ENCODE measurements around the gene PRKCB. TPM values are rescaled to one million over a fixed set of nuclear protein-coding genes. Genes with fewer than 3 reads are reported as not detected.
A peak's percentile ranks its signal among the peaks of the same experiment; 100 is the strongest.
"Not testable (repeated sequence)": the region's sequence is repeated elsewhere in the genome, so short reads cannot be mapped to it uniquely, and the experiment has no call there.

Gene PRKCB
- total RNA-seq, 1 donor from 2014 or later: not detected

- no peak for DNase-seq (ENCODE audit: low read depth in 2 of 2)
Observed at GRCh38 chr16:24125214-24125613, 289.4 kb downstream of the PRKCB start.

DNA sequence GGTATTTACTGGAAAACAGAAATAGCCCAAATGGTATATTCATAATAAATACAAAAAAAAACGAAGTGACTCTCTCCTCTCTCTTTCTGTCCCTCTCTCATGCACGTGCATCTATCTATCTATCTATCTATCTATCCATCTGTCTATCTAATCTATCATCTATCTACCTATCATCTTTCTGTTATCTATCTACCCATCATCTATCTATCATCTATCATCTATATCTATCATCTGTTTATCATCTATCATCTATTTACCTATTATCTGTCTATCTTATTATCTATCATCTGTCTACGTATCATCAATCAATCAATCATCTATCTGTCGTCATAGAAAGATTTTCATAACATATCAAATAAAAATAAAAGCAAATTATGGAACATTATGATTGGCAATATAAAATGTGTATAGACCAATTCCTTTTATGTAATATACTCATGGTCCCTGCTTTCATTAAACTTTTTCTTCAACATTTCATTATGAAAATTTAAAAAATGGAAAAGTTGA, 293.7 kb downstream of the PRKCB start:
- DNase-seq (ENCODE audit: low read depth in 2 of 2): no peak

DNA sequence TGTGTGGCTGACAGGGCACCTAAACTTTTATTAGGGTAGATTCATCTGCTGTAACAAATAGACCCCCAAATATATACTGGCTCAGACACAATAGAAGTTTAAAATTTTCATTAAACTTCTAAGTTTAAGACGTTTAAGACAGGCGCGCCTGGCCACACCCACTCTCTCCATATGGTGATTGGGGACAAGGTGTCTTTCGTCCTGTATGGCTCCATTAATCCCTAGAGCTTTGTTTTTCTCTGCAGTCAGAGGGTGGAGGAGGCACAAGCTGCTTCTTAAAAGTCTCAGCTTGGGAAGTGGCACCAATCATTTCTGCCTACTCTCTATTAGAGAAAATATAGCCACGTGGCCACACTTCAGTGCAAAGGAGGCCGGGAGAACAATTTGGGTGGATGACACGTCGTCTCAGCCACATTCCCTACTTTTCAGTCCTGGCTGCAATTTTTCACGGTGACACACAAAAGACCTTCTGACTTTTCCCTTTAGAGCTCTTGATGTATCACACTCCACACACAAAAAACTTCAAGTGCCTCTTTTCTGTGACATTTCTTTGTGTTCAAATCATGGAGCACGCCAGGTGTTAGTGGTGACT, 294.8 kb downstream of the PRKCB start:
- no peak for DNase-seq (ENCODE audit: low read depth in 2 of 2)

DNA sequence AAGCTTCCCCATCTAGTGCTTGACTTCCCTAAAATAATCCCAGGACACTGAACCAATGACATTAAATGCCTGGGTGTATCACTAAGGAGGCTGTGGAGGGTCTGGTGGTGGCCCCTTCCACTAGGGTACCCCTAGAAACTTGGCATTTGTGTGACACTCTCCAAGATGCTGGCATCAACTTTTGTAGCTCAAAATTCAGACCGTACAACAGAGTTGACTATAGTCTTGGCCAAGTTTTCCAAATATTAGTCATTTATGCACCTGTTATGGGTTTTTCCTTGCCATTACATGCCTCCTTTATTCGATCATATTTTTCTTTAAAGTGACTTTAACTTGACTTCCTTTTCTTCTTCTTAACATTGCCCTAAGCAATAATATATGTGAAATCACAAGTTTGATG, 295.5 kb downstream of the PRKCB start:
- DNase-seq (ENCODE audit: low read depth in 2 of 2): no peak

DNA sequence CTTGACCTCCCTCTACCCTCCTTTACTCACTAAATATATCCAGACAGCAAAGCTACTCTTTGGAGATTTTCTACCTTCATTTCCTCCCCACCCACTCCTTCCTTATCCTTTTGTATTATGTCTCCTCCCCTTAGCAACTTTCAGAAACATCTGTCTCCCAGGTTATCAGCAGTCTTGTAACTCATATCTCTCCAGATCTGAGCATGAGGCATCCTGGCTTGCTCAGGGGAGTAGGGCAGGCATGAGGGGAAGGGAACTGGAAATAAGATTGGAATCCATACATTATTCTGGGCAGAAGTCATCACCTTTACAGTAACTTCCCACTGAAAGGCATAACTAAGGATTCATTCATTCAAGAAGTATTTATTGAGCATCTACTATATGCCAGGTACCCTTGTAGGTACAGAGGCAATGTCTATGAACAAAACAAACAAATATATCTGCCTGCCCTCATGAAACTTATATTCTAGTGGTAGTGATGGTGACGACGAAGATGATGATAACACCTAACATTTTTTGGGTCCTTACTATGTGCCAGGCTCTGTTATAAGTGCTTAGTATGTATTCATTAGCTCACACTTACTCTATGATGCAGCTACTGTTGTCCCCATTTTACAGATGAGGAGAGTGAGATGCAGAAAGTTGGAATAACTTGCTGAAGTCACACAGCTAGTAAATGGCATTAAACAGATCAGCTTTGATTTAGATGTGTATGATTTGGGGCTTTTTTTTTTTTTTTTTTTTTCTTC, 296.4 kb downstream of the PRKCB start:
- DNase-seq (ENCODE audit: low read depth in 2 of 2): no peak

DNA sequence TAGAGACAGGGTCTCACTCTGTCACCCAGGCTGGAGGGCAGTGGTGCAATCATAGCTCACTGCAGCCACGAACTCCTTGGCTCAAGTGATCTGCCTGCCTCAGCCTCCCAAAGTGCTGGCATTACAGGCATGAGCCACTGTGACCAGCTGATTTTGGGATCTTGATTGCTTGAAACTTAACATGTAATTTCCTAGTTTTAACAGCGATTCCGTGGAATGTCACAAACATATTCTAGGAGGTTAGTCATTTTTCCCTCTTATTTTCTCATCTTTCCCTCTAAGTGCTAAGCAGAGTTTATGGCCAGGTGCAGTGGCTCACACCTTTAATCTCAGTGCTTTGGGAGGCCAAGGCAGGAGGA, 297.0 kb downstream of the PRKCB start:
- DNase-seq (ENCODE audit: low read depth in 2 of 2): no peak

GRCh38 chr16:24135624-24136565, 300.1 kb downstream of the PRKCB start:
- no peak for DNase-seq (ENCODE audit: low read depth in 2 of 2)

DNA sequence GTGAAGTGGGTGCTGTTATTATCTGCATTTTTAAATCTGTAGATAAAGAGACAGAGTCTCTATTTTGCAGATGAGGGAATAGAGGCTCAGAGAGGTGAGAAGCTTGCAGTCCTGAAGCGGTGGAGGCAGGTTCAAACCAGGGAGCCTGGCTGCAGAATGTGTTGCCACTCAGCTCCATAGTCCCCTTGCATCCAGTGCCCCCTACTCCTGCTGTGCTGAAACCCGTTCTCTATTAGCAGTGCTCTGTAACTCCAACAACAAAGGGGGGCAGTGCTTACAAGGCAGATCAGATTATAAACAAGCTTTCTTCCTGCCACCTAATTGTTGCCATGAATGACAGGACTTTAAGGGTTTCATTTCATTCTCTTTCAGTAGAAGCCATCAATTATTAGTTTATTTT, 302.2 kb downstream of the PRKCB start:
- DNase-seq (ENCODE audit: low read depth in 2 of 2): no peak

DNA sequence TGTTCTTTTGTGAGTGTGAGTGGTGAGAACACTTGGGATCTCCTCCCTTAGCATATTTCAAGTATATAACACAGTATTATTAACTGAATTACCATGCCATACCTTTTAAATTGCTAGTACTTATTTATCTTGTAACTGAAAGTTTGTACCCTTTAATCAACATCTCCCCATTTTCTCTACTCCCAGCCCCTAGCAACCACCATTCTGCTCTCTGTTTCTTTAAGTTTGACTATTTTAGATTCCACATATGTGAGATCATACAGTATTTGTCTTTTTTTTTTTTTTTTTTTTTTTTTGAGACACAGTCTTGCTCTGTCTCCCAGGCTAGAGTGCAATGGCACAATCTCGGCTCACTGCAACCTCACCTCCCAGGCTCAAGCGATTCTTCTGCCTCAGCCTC, 302.8 kb downstream of the PRKCB start:
- DNase-seq (ENCODE audit: low read depth in 2 of 2): no peak

GRCh38 chr16:24139282-24139681, 303.5 kb downstream of the PRKCB start:
- DNase-seq (ENCODE audit: low read depth in 2 of 2): no peak

DNA sequence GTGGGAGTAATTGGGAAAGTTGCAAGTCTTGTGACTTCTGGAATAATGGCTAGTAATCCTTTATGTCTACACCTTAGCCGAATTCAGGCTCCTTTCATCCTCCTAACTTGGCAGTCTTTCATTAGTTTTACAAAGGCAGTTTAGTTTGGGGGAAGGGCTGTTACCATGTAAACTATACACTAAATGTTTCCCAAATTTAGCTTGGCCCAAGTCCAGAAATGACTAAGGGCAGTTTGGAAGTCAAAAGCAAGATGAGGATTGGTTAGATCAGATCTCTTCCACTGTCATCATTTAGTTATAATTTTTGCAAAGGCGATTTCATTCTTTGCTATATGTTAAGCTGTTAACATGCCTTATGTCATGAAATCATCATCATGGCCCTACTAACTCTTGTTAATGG, 304.9 kb downstream of the PRKCB start:
- no peak for DNase-seq (ENCODE audit: low read depth in 2 of 2)

DNA sequence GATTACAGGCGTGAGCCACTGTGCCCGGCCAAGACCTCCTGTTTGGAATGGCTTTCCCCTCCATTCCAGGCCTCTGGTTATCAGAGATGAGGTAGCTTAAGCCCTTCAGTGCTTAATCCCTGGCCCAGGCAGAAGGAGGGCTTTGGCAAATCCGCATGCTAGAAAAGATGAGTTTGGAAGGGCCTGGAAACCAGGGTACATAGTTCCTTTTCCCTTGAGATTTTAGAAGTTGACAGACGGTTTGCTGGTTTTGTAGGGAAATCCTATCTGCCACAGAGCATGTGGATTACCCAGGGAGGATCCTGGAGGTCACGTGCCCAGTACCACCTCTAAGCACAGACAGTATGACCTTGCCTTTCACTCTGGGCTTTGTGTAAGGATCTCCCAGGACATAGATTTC, 305.7 kb downstream of the PRKCB start:
- no peak for DNase-seq (ENCODE audit: low read depth in 2 of 2)

- DNase-seq (ENCODE audit: low read depth in 2 of 2): no peak
Observed at GRCh38 chr16:24141917-24142316, 306.1 kb downstream of the PRKCB start.

DNA sequence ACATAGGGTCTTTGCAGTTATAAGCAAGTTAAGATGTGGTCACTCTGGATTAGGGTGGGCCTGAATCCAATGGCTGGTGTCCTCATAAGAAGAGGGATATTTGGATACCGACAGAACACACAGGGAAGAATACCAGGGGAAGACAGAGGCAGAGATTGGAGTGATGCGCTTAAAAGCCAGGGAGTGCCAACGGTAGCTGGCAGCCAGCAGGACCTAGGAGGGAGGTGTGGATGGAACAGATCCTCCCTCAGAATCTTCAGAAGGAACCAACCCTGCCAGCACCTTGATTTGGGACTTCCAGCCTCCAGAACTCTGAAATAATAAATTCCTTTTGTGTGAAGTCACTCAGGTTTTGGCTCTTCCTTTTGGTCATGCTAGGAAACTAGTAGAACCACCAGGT, 310.1 kb downstream of the PRKCB start:
- no peak for DNase-seq (ENCODE audit: low read depth in 2 of 2)

DNA sequence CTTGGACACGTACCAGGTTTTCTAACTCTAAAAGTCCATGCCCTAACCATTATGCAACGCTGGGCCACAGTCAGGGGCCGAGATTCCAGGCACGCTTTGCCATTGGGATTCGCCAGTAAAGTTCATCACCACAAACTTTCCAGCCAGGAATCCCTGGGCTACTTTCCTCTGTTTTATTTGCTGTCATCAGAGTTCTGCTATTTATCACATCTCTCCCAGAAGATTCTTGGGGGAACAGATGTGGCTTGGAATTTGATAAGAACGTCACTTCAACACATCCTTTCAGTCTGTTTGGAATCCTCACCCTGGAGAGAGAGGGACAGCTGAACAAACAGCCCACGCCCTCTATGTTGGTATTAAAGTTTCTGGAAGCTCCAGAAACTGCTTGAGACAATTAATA, 310.7 kb downstream of the PRKCB start:
- DNase-seq (ENCODE audit: low read depth in 2 of 2): no peak

DNA sequence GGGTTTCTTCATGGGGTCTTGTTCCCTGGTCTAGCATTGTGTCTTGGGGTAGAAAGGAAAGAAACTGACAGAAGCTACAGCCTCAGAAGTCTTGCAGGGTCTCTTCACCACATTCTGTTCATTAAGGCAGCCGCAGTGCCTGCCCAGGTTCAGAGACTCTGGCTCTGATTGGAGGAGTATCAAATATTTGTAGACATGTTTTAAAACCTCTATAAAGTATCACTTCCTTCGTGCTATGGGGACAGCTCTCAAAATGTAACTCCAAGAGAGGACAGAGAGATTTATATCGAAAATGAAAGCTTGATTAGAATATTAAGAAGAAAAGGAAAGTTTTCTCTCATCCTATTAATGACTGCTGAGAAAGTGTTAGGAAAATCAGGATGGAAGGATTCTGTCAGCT, 313.3 kb downstream of the PRKCB start:
- no peak for DNase-seq (ENCODE audit: low read depth in 2 of 2)

- no peak for DNase-seq (ENCODE audit: low read depth in 2 of 2)
Observed at GRCh38 chr16:24150282-24150681, 314.5 kb downstream of the PRKCB start.

- peak; percentile 50 to 75 for DNase-seq (ENCODE audit: low read depth in 2 of 2)
Observed at GRCh38 chr16:24151482-24151939, 315.7 kb downstream of the PRKCB start.

DNA sequence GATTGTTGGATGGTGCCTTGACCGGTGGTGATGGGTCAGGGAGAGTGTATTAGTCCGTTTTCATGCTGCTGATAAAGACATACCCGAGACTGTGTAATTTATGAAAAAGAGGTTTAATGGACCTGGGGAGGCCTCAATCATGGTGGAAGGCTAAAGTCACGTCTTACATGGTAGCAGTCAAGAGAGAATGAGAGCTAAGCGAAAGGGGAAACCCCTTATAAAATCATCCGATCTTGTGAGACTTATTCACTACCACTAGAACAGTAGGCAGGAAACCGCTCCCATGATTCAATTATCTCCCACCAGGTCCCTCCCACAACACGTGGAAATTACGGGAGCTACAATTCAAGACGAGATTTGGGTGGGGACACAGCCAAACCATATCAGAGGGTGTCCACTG, 316.3 kb downstream of the PRKCB start:
- DNase-seq (ENCODE audit: low read depth in 2 of 2): not testable (repeated sequence)

GRCh38 chr16:24152826-24153225, 317.0 kb downstream of the PRKCB start:
- no peak for DNase-seq (ENCODE audit: low read depth in 2 of 2)

- DNase-seq (ENCODE audit: low read depth in 2 of 2): no peak
Observed at GRCh38 chr16:24156777-24157176, 321.0 kb downstream of the PRKCB start.

GRCh38 chr16:24163935-24164334, 328.2 kb downstream of the PRKCB start:
- DNase-seq (ENCODE audit: low read depth in 2 of 2): no peak

Data from dermis microvascular lymphatic vessel endothelial cell (primary cell).